CD14-positive monocyte (primary cell): ENCODE data around the gene GDPD4. TPM values are rescaled to one million over a fixed set of nuclear protein-coding genes. Genes with fewer than 3 reads are reported as not detected.

Source experiments
- DNase-seq, 3 donors: peaks; one replicate each; pipeline ENCODE4 v3.0.0-alpha.2; 2011 to 2022
- H2AFZ ChIP-seq: 2 replicates; pipeline ENCODE4 v1.6.0; 2012; ENCODE audit warnings: mild to moderate bottlenecking, low read depth, low read length, inconsistent platforms; ENCODE audit not compliant: insufficient read depth, poor library complexity, severe bottlenecking
- H3K27ac ChIP-seq, 2 donors: 1 replicate in 1 of 2; 2 replicates in 1 of 2; pipeline ENCODE4 v1.5.1; 2012 to 2013; ENCODE audit warnings: low read length in 2 of 2, control low read depth in 1 of 2, inconsistent platforms in 1 of 2, low read depth in 1 of 2, mild to moderate bottlenecking in 1 of 2
- H3K27me3 ChIP-seq, 2 donors: one replicate each; pipeline versions ENCODE4 v1.6.0 to v1.6.1; 2011 to 2013; ENCODE audit warnings: low read length in 2 of 2; ENCODE audit not compliant: control insufficient read depth in 2 of 2, insufficient read depth in 2 of 2
- H3K36me3 ChIP-seq, 2 donors: replicated peaks in 1 of 2; 1 replicate in 1 of 2; 2 replicates in 1 of 2; pipeline versions ENCODE4 v1.5.1 to v1.6.1; 2012 to 2013; ENCODE audit warnings: low read length in 2 of 2, control low read depth in 1 of 2, inconsistent platforms in 1 of 2, mild to moderate bottlenecking in 1 of 2; ENCODE audit not compliant: insufficient read depth in 2 of 2, control insufficient read depth in 1 of 2
- H3K4me1 ChIP-seq, 2 donors: 1 replicate in 1 of 2; 2 replicates in 1 of 2; pipeline versions ENCODE4 v1.5.1 to v1.6.1; 2012 to 2013; ENCODE audit warnings: low read length in 2 of 2, control low read depth in 1 of 2, inconsistent platforms in 1 of 2, mild to moderate bottlenecking in 1 of 2, moderate library complexity in 1 of 2; ENCODE audit not compliant: insufficient read depth in 2 of 2, control insufficient read depth in 1 of 2
- H3K4me2 ChIP-seq: replicated peaks from 2 replicates; pipeline ENCODE3; 2012; ENCODE audit warnings: low read length, moderate library complexity, mild to moderate bottlenecking; ENCODE audit not compliant: poor library complexity, severe bottlenecking; ENCODE audit errors: extremely low read depth
- H3K4me3 ChIP-seq, 3 experiments: fragments of 200-600 bp in 1 of 3; sonication (generic) in 1 of 3; replicated peaks in 1 of 3; 1 replicate in 2 of 3; 2 replicates in 1 of 3; pipeline ENCODE4 v1.5.1; 2011 to 2013; ENCODE audit warnings: low read length in 3 of 3, mild to moderate bottlenecking in 3 of 3, control low read depth in 2 of 3, low read depth in 2 of 3, inconsistent platforms in 1 of 3, moderate library complexity in 1 of 3
- H3K79me2 ChIP-seq: 2 replicates; pipeline ENCODE4 v1.6.0; 2012; ENCODE audit warnings: mild to moderate bottlenecking, control low read depth, inconsistent platforms, low read length, moderate library complexity; ENCODE audit not compliant: insufficient read depth
- H3K9ac ChIP-seq: 2 replicates; pipeline ENCODE4 v1.6.0; 2017; ENCODE audit warnings: low read length, mild to moderate bottlenecking; ENCODE audit not compliant: insufficient read depth, poor library complexity, severe bottlenecking
- H3K9me3 ChIP-seq, 2 donors: replicated peaks in 1 of 2; 1 replicate in 1 of 2; 2 replicates in 1 of 2; pipeline versions ENCODE4 v1.5.1 to v1.6.1; 2012 to 2013; ENCODE audit warnings: low read length in 2 of 2, control low read depth in 1 of 2; ENCODE audit not compliant: control insufficient read depth in 1 of 2, insufficient read depth in 1 of 2
- H4K20me1 ChIP-seq: 2 replicates; pipeline ENCODE4 v1.6.0; 2012; ENCODE audit warnings: mild to moderate bottlenecking, low read length, control low read depth, moderate library complexity; ENCODE audit not compliant: insufficient read depth
- H3K27ac Mint-ChIP-seq, 7 donors: one replicate each; pipeline ENCODE4 v1.8.0; 2020; ENCODE audit warnings: mild to moderate bottlenecking in 7 of 7, mixed read lengths in 7 of 7, moderate library complexity in 6 of 7, inconsistent platforms in 2 of 7
- H3K27me3 Mint-ChIP-seq, 3 donors: one replicate each; pipeline ENCODE4 v1.8.0; 2021 to 2022; ENCODE audit warnings: low read depth in 3 of 3, mild to moderate bottlenecking in 3 of 3, mixed read lengths in 3 of 3, moderate library complexity in 3 of 3, inconsistent platforms in 1 of 3
- H3K36me3 Mint-ChIP-seq, 2 donors: one replicate each; pipeline ENCODE4 v1.8.0; 2020; ENCODE audit warnings: mixed read lengths in 2 of 2, inconsistent platforms in 1 of 2, mild to moderate bottlenecking in 1 of 2
- H3K4me1 Mint-ChIP-seq: one replicate; pipeline ENCODE4 v1.8.0; 2020; ENCODE audit warnings: mild to moderate bottlenecking, mixed read lengths
- H3K4me3 Mint-ChIP-seq, 2 donors: one replicate each; pipeline ENCODE4 v1.8.0; 2020; ENCODE audit warnings: mild to moderate bottlenecking in 2 of 2, mixed read lengths in 2 of 2, moderate library complexity in 1 of 2
- H3K9me3 Mint-ChIP-seq, 7 donors: one replicate each; pipeline ENCODE4 v1.8.0; 2020 to 2022; ENCODE audit warnings: mixed read lengths in 7 of 7, mild to moderate bottlenecking in 6 of 7, moderate library complexity in 6 of 7, inconsistent platforms in 2 of 7
- CTCF ChIP-seq: fragments of 200-600 bp; IDR thresholded peaks from one replicate; pipeline ENCODE4 v1.8.0; 2022; ENCODE audit warnings: antibody characterized with exemption, mild to moderate bottlenecking
- WGBS: methylation state at CpG from one replicate; pipeline ENCODE4 v1.1.5; 2013; ENCODE audit warnings: missing lambda C conversion rate; ENCODE audit not compliant: insufficient coverage; 5-methylcytosine and 5-hydroxymethylcytosine counted together
- intact Hi-C, 2 donors: fragments of 100-400 bp; cut with micrococcal nuclease; formaldehyde crosslinking; loops; one replicate each; pipeline versions ENCODE4 v1.15.0 to v1.15.1; 2023
- polyA plus RNA-seq, 3 donors: library from polyadenylated mRNA; depleted of rRNA in 1 of 3; unstranded in 2 of 3; stranded (reverse) in 1 of 3; fragments of 300-500 nt in 2 of 3; fragments of >200 nt in 1 of 3; fragmentation: Illumina TruSeq in 2 of 3; gene quantifications; 1 replicate in 2 of 3; 2 replicates in 1 of 3; pipeline ENCODE4 v1.2.3, GENCODE V29; 2012 to 2021

Gene GDPD4
- polyA plus RNA-seq, 3 donors: not detected

DNA sequence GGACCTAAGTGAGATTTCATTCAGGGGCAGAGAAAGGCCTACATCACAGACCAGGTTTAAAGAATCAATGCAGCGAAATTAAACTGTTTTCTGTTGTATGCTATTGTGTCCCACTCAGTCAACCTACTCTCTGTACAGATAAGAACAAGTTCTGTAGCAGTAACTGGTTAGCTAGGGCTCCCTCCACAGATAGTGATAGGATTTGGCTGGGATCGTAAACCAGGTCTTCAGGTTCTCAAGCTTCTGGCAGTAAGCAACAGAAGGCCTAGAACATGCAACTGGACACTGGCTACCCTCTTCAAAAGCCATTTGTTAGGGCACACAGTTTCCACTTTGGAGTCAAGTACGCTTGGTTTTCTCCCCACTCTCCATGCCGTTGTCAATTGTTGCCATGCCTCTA is 69.2 kb downstream of the GDPD4 start:
- H3K27ac Mint-ChIP-seq: no peak overlapping the region
- H3K4me1 Mint-ChIP-seq: no peaks in the 10 kb centered on the region
- WGBS: 83% methylated on average over 1 of the region's 4 CpGs
- H3K36me3 ChIP-seq: no peaks in the 10 kb centered on the region
- no peak overlapping the region for H2AFZ ChIP-seq
- no peak overlapping the region for H3K4me3 ChIP-seq
- H3K79me2 ChIP-seq: no peaks in the 10 kb centered on the region
- no peak for DNase-seq
- H3K9me3 ChIP-seq: no peaks in the 10 kb centered on the region
- intact Hi-C loops: no loop called here
- H3K27me3 Mint-ChIP-seq: peaks cover 0 to 2% (median 2%) of the 10 kb centered on the region in 3 donors
- no peak overlapping the region for H3K4me3 Mint-ChIP-seq
- no peak for TF ChIP-seq CTCF
- H3K4me2 ChIP-seq: no peak overlapping the region
- no peaks in the 10 kb centered on the region for H3K36me3 Mint-ChIP-seq
- no peaks in the 10 kb centered on the region for H4K20me1 ChIP-seq
- no peak overlapping the region for H3K9ac ChIP-seq
- no peak overlapping the region for H3K27ac ChIP-seq
- H3K4me1 ChIP-seq: no peaks in the 10 kb centered on the region
- H3K9me3 Mint-ChIP-seq: no peaks in the 10 kb centered on the region
- H3K27me3 ChIP-seq: no peaks in the 10 kb centered on the region

GRCh38 chr11:77231800-77232199 is 69.7 kb downstream of the GDPD4 start:
- Histone ChIP-seq H3K36me3 (no peaks in the 10 kb centered on the region), H3K27ac (no peak overlapping the region), H3K4me1 (no peaks in the 10 kb centered on the region), H2AFZ (no peak overlapping the region), H3K4me3 (no peak overlapping the region), H3K4me2 (no peak overlapping the region), H3K9me3 (no peaks in the 10 kb centered on the region), H3K27me3 (no peaks in the 10 kb centered on the region), H3K9ac (no peak overlapping the region), H3K79me2 (no peaks in the 10 kb centered on the region), H4K20me1 (no peaks in the 10 kb centered on the region)
- no peak overlapping the region for H3K27ac Mint-ChIP-seq
- H3K9me3 Mint-ChIP-seq: peaks cover 0 to 1% (median 0%) of the 10 kb centered on the region in 7 donors
- no peak overlapping the region for H3K4me3 Mint-ChIP-seq
- DNase-seq: no peak
- peaks cover 0 to 2% (median 0%) of the 10 kb centered on the region in 3 donors for H3K27me3 Mint-ChIP-seq
- H3K4me1 Mint-ChIP-seq: no peaks in the 10 kb centered on the region
- no peaks in the 10 kb centered on the region for H3K36me3 Mint-ChIP-seq
- WGBS: 100% methylated on average over 1 of the region's 1 CpG
- no peak for TF ChIP-seq CTCF
- intact Hi-C loops: no loop called here
